Mesothelial cell of epicardium (in vitro differentiated cells): ENCODE results near the gene CLCF1. TPM values are rescaled to one million over a fixed set of nuclear protein-coding genes. Genes with fewer than 3 reads are reported as not detected.
A peak's percentile ranks its signal among the peaks of the same experiment; 100 is the strongest.

Source experiments
- DNase-seq, 2 experiments: peaks; one replicate each; pipeline ENCODE4 v3.0.0; 2021; ENCODE audit warnings: low spot score in 2 of 2; ENCODE audit not compliant: unreplicated experiment in 2 of 2
- H3K27ac Mint-ChIP-seq: 2 replicates; pipeline ENCODE4 v1.8.0; 2021; ENCODE audit warnings: mixed read lengths
- H3K27me3 Mint-ChIP-seq: 2 replicates; pipeline ENCODE4 v1.8.0; 2021; ENCODE audit warnings: low read depth, mixed read lengths
- H3K36me3 Mint-ChIP-seq: 2 replicates; pipeline ENCODE4 v1.8.0; 2021; ENCODE audit warnings: mixed read lengths
- H3K4me1 Mint-ChIP-seq: 2 replicates; pipeline ENCODE4 v1.8.0; 2021; ENCODE audit warnings: mixed read lengths
- H3K4me3 Mint-ChIP-seq: 2 replicates; pipeline ENCODE4 v1.8.0; 2021; ENCODE audit warnings: mild to moderate bottlenecking, moderate library complexity, mixed read lengths
- H3K9me3 Mint-ChIP-seq: 2 replicates; pipeline ENCODE4 v1.8.0; 2021; ENCODE audit warnings: mixed read lengths
- CTCF ChIP-seq: fragments of 200-600 bp; sonication (generic); IDR thresholded peaks from one replicate; pipeline ENCODE4 v1.5.0; 2021; ENCODE audit warnings: antibody characterized with exemption; ENCODE audit not compliant: unreplicated experiment
- total RNA-seq: library from RNA; stranded (reverse); gene quantifications from 3 replicates; pipeline ENCODE4 v1.2.1, GENCODE V29; 2021

CLCF1 gene
- total RNA-seq, 1 donor from 2014 or later = 5.9 TPM

GRCh38 chr11:67366961-67367760, 6.2 kb downstream of the CLCF1 start:
- H3K36me3 Mint-ChIP-seq = no peaks in the 10 kb centered on the region
- H3K4me1 Mint-ChIP-seq = peaks cover 57% of the 10 kb centered on the region
- peak overlapping the region; percentile 72 for H3K27ac Mint-ChIP-seq
- no peak for TF ChIP-seq CTCF
- no peak for DNase-seq
- H3K9me3 Mint-ChIP-seq = no peaks in the 10 kb centered on the region
- no peak overlapping the region for H3K4me3 Mint-ChIP-seq
- H3K27me3 Mint-ChIP-seq = no peaks in the 10 kb centered on the region

- H3K9me3 Mint-ChIP-seq = no peaks in the 10 kb centered on the region
- H3K27me3 Mint-ChIP-seq = no peaks in the 10 kb centered on the region
- H3K4me3 Mint-ChIP-seq = peak overlapping the region; percentile 2
- H3K4me1 Mint-ChIP-seq = peaks cover 53% of the 10 kb centered on the region
- peak overlapping the region; percentile 72 for H3K27ac Mint-ChIP-seq
- DNase-seq = no peak
- no peak for TF ChIP-seq CTCF
- H3K36me3 Mint-ChIP-seq = no peaks in the 10 kb centered on the region
These were observed 6.9 kb downstream of the CLCF1 start for GRCh38 chr11:67366546-67366945.

- H3K4me1 Mint-ChIP-seq = peaks cover 46% of the 10 kb centered on the region
- peak overlapping the region; percentile 72 for H3K27ac Mint-ChIP-seq
- H3K36me3 Mint-ChIP-seq = no peaks in the 10 kb centered on the region
- H3K4me3 Mint-ChIP-seq = peak overlapping the region; percentile 2
- TF ChIP-seq CTCF = no peak
- H3K9me3 Mint-ChIP-seq = no peaks in the 10 kb centered on the region
- DNase-seq = no peak
- no peaks in the 10 kb centered on the region for H3K27me3 Mint-ChIP-seq
These were observed 7.5 kb downstream of the CLCF1 start for GRCh38 chr11:67365736-67366444.

GRCh38 chr11:67364783-67365722, 8.3 kb downstream of the CLCF1 start:
- no peaks in the 10 kb centered on the region for H3K9me3 Mint-ChIP-seq
- TF ChIP-seq CTCF = no peak
- peaks cover 38% of the 10 kb centered on the region for H3K4me1 Mint-ChIP-seq
- peak overlapping the region; percentile 72 for H3K27ac Mint-ChIP-seq
- no peak for DNase-seq
- H3K27me3 Mint-ChIP-seq = no peaks in the 10 kb centered on the region
- H3K36me3 Mint-ChIP-seq = no peaks in the 10 kb centered on the region
- H3K4me3 Mint-ChIP-seq = no peak overlapping the region

GRCh38 chr11:67364169-67364568, 9.2 kb downstream of the CLCF1 start:
- no peak for TF ChIP-seq CTCF
- H3K4me1 Mint-ChIP-seq = peaks cover 30% of the 10 kb centered on the region
- H3K36me3 Mint-ChIP-seq = no peaks in the 10 kb centered on the region
- no peak overlapping the region for H3K27ac Mint-ChIP-seq
- no peaks in the 10 kb centered on the region for H3K27me3 Mint-ChIP-seq
- DNase-seq = no peak
- H3K9me3 Mint-ChIP-seq = no peaks in the 10 kb centered on the region
- no peak overlapping the region for H3K4me3 Mint-ChIP-seq
